OCI-M1 (cell line): ENCODE results near the gene KDM2A.
A peak's percentile ranks its signal among the peaks of the same experiment; 100 is the strongest.

Experiments used
- DNase-seq: peaks from one replicate; lab custom pipeline; 2025; lab: John Stamatoyannopoulos, UW

The KDM2A gene

GRCh38 chr11:67261640-67261945 lies 142.5 kb downstream of the KDM2A start:
- no peak for DNase-seq

GRCh38 chr11:67261946-67262681 lies 143.1 kb downstream of the KDM2A start:
- DNase-seq: no peak

- peak; percentile 94 for DNase-seq
Observed at GRCh38 chr11:67262731-67263675, 143.9 kb downstream of the KDM2A start.

GRCh38 chr11:67264260-67264659 lies 145.2 kb downstream of the KDM2A start:
- no peak for DNase-seq

GRCh38 chr11:67264877-67265632 lies 146.0 kb downstream of the KDM2A start:
- DNase-seq: no peak

- DNase-seq: peak; percentile 82
Observed at GRCh38 chr11:67265633-67266448, 146.8 kb downstream of the KDM2A start.

GRCh38 chr11:67266449-67267187 lies 147.6 kb downstream of the KDM2A start, which contains the start of gene GRK2:
GRK2 (plus strand) TSS chr11:67266473; CDS start chr11:67266700, 227 bp downstream.
- DNase-seq: peak; percentile 60

- DNase-seq: peak; percentile 11
Observed at GRCh38 chr11:67267188-67268080, 148.4 kb downstream of the KDM2A start.

- DNase-seq: peak; percentile 59
Observed at GRCh38 chr11:67268081-67268961, 149.3 kb downstream of the KDM2A start.

GRCh38 chr11:67268962-67269268 lies 149.9 kb downstream of the KDM2A start:
- no peak for DNase-seq

- no peak for DNase-seq
Observed at GRCh38 chr11:67269401-67270255, 150.6 kb downstream of the KDM2A start.

- DNase-seq: no peak
Observed at GRCh38 chr11:67270256-67271204, 151.5 kb downstream of the KDM2A start.

- no peak for DNase-seq
Observed at GRCh38 chr11:67271205-67271540, 152.1 kb downstream of the KDM2A start.

GRCh38 chr11:67271541-67272284 lies 152.7 kb downstream of the KDM2A start:
- DNase-seq: no peak

GRCh38 chr11:67272327-67273259 lies 153.5 kb downstream of the KDM2A start:
- no peak for DNase-seq
